ENCODE measurements around the gene RAD17. TPM values are rescaled to one million over a fixed set of nuclear protein-coding genes. Genes with fewer than 3 reads are reported as not detected.
A peak's percentile ranks its signal among the peaks of the same experiment; 100 is the strongest.
"Not testable (repeated sequence)": the region's sequence is repeated elsewhere in the genome, so short reads cannot be mapped to it uniquely, and the experiment has no call there.

RAD17 gene
- total RNA-seq, 1 donor from 2014 or later: 16.6 TPM

GRCh38 chr5:69372394-69372793 is 2.8 kb downstream of the RAD17 start:
- no peak for DNase-seq (ENCODE audit: low read depth, low spot score)

GRCh38 chr5:69374911-69375446 is 5.4 kb downstream of the RAD17 start:
- no peak for DNase-seq (ENCODE audit: low read depth, low spot score)

- DNase-seq (ENCODE audit: low read depth, low spot score): no peak
Measured at GRCh38 chr5:69378376-69378775, 8.8 kb downstream of the RAD17 start.

- DNase-seq (ENCODE audit: low read depth, low spot score): no peak
Measured at GRCh38 chr5:69404659-69405330, 35.2 kb downstream of the RAD17 start.

GRCh38 chr5:69414885-69415583 is 45.4 kb downstream of the RAD17 start, which contains the start of gene MARVELD2:
MARVELD2 (plus strand) TSS chr5:69415116; CDS start chr5:69419386, 4,270 bp downstream.
- DNase-seq (ENCODE audit: low read depth, low spot score): peak; percentile 11

GRCh38 chr5:69415584-69415958 is 46.0 kb downstream of the RAD17 start:
- DNase-seq (ENCODE audit: low read depth, low spot score): no peak

- DNase-seq (ENCODE audit: low read depth, low spot score): no peak
Measured at GRCh38 chr5:69416180-69416579, 46.6 kb downstream of the RAD17 start.

- DNase-seq (ENCODE audit: low read depth, low spot score): no peak
Measured at GRCh38 chr5:69416699-69417098, 47.1 kb downstream of the RAD17 start.

GRCh38 chr5:69418554-69418953 is 48.9 kb downstream of the RAD17 start:
- no peak for DNase-seq (ENCODE audit: low read depth, low spot score)

- DNase-seq (ENCODE audit: low read depth, low spot score): no peak
Measured at GRCh38 chr5:69431424-69432303, 62.0 kb downstream of the RAD17 start.

- DNase-seq (ENCODE audit: low read depth, low spot score): no peak
Measured at GRCh38 chr5:69432412-69433206, 63.0 kb downstream of the RAD17 start.

- not testable (repeated sequence) for DNase-seq (ENCODE audit: low read depth, low spot score)
Measured at GRCh38 chr5:69435276-69435884, 65.8 kb downstream of the RAD17 start.

- no peak for DNase-seq (ENCODE audit: low read depth, low spot score)
Measured at GRCh38 chr5:69444127-69444754, 74.6 kb downstream of the RAD17 start.

GRCh38 chr5:69449511-69449910 is 79.9 kb downstream of the RAD17 start:
- DNase-seq (ENCODE audit: low read depth, low spot score): no peak

GRCh38 chr5:69450116-69450515 is 80.5 kb downstream of the RAD17 start:
- peak; percentile 17 for DNase-seq (ENCODE audit: low read depth, low spot score)

- not testable (repeated sequence) for DNase-seq (ENCODE audit: low read depth, low spot score)
Measured at GRCh38 chr5:69450527-69450926, 80.9 kb downstream of the RAD17 start.

GRCh38 chr5:69451941-69452647 is 82.5 kb downstream of the RAD17 start:
- DNase-seq (ENCODE audit: low read depth, low spot score): no peak

- not testable (repeated sequence) for DNase-seq (ENCODE audit: low read depth, low spot score)
Measured at GRCh38 chr5:69453487-69453886, 83.9 kb downstream of the RAD17 start.
